Mammary epithelial cell (primary cell): ENCODE measurements around the gene MOB3A.

ENCODE experiments used
- CTCF ChIP-seq, 2 donors: IDR thresholded peaks in 1 of 2; conservative IDR thresholded peaks in 1 of 2; 2 replicates each; pipeline ENCODE4 v1.5.1; 2011 to 2012; ENCODE audit warnings: inconsistent platforms in 2 of 2, low read length in 2 of 2, mild to moderate bottlenecking in 2 of 2, control low read depth in 1 of 2, low read depth in 1 of 2; ENCODE audit not compliant: insufficient read depth in 1 of 2; ENCODE audit errors: extremely low read depth in 1 of 2
- EZH2 ChIP-seq: IDR thresholded peaks from 2 replicates; pipeline ENCODE4 v1.6.1; 2012; ENCODE audit warnings: low read length, inconsistent platforms, borderline replicate concordance

GRCh38 chr19:2041433-2041682 lies 54.8 kb downstream of the MOB3A start:
- no peak for TF ChIP-seq EZH2
- no peak for TF ChIP-seq CTCF (conservative IDR thresholded peaks at IDR 0.05 in 1 of 2, IDR thresholded peaks at IDR 0.05 in 1 of 2; ENCODE audit: extremely low read depth in 1 of 2, insufficient read depth in 1 of 2, low read depth in 1 of 2, low read length in 2 of 2)
